Calu3 (cell line): ENCODE results near the gene TRAF4. TPM values are rescaled to one million over a fixed set of nuclear protein-coding genes. Genes with fewer than 3 reads are reported as not detected.

ENCODE experiments used
- BruUV-seq: library from RNA; stranded (reverse); fragments of 400-500 nt; replicated peaks from 2 replicates; lab custom pipeline; 2021; lab: Mats Ljungman, UMichigan
- CTCF ChIA-PET: fragments of 300-600 bp; sonication (Branson Sonifier 250); formaldehyde crosslinking; loops from one replicate; lab custom pipeline; 2022; ENCODE audit warnings: antibody characterized with exemption; lab: Charles Lee
- DNase-seq: peaks from one replicate; pipeline ENCODE4 v3.0.0; 2022
- H3K27ac Mint-ChIP-seq: one replicate; pipeline ENCODE4 v1.8.0; 2022; ENCODE audit warnings: mixed read lengths; ENCODE audit not compliant: unreplicated experiment
- H3K27me3 Mint-ChIP-seq: one replicate; pipeline ENCODE4 v1.8.0; 2022; ENCODE audit warnings: mixed read lengths; ENCODE audit not compliant: unreplicated experiment
- H3K36me3 Mint-ChIP-seq: one replicate; pipeline ENCODE4 v1.8.0; 2022; ENCODE audit warnings: mild to moderate bottlenecking, moderate library complexity, mixed read lengths; ENCODE audit not compliant: insufficient read depth, unreplicated experiment
- H3K4me1 Mint-ChIP-seq: one replicate; pipeline ENCODE4 v1.8.0; 2022; ENCODE audit warnings: mild to moderate bottlenecking, low read depth, mixed read lengths; ENCODE audit not compliant: unreplicated experiment
- H3K4me3 Mint-ChIP-seq: one replicate; pipeline ENCODE4 v1.8.0; 2022; ENCODE audit warnings: mild to moderate bottlenecking, low read depth, moderate library complexity, mixed read lengths; ENCODE audit not compliant: unreplicated experiment
- H3K9me3 Mint-ChIP-seq: one replicate; pipeline ENCODE4 v1.8.0; 2022; ENCODE audit warnings: low read depth, mixed read lengths; ENCODE audit not compliant: unreplicated experiment
- intact Hi-C: fragments of 100-400 bp; cut with micrococcal nuclease; formaldehyde crosslinking; loops from one replicate; pipeline ENCODE4 v1.10.0; 2022; ENCODE audit not compliant: unreplicated experiment
- total RNA-seq: library from RNA; stranded (reverse); gene quantifications from 2 replicates; pipeline ENCODE4 v1.2.3, GENCODE V29; 2022
- TF ChIP-seq, protein P1 (sequence below): fragments of 200-600 bp; IDR thresholded peaks from one replicate; pipeline ENCODE4 v1.8.0; 2022; ENCODE audit warnings: antibody characterized with exemption; ENCODE audit not compliant: unreplicated experiment

TRAF4 gene
- total RNA-seq, 1 experiment from 2014 or later = 201 TPM

GRCh38 chr17:28751600-28752366 lies 8.0 kb downstream of the TRAF4 start:
- CTCF ChIA-PET = interaction anchor here (0.7 to 9.1 kb wide), 3 partner anchors 12 to 79 kb away, joined by 4 to 228 read pairs (median 5); partner anchors contain the start of genes NEK8 and TLCD1
- Mint-ChIP-seq H3K27ac (no peak overlapping the region), H3K27me3 (no peaks in the 10 kb centered on the region), H3K9me3 (no peaks in the 10 kb centered on the region), H3K4me3 (no peak overlapping the region), H3K4me1 (peaks cover 33% of the 10 kb centered on the region), H3K36me3 (peaks cover 93% of the 10 kb centered on the region)
- BruUV-seq = no TSS peak
- TF ChIP-seq, protein P1, sequence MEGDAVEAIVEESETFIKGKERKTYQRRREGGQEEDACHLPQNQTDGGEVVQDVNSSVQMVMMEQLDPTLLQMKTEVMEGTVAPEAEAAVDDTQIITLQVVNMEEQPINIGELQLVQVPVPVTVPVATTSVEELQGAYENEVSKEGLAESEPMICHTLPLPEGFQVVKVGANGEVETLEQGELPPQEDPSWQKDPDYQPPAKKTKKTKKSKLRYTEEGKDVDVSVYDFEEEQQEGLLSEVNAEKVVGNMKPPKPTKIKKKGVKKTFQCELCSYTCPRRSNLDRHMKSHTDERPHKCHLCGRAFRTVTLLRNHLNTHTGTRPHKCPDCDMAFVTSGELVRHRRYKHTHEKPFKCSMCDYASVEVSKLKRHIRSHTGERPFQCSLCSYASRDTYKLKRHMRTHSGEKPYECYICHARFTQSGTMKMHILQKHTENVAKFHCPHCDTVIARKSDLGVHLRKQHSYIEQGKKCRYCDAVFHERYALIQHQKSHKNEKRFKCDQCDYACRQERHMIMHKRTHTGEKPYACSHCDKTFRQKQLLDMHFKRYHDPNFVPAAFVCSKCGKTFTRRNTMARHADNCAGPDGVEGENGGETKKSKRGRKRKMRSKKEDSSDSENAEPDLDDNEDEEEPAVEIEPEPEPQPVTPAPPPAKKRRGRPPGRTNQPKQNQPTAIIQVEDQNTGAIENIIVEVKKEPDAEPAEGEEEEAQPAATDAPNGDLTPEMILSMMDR = no peak
- intact Hi-C loops = no loop called here
- no peak for DNase-seq

- H3K27me3 Mint-ChIP-seq = no peaks in the 10 kb centered on the region
- H3K36me3 Mint-ChIP-seq = peaks cover 88% of the 10 kb centered on the region
- no peaks in the 10 kb centered on the region for H3K9me3 Mint-ChIP-seq
- no peak overlapping the region for H3K4me3 Mint-ChIP-seq
- CTCF ChIA-PET = no interaction called here
- TF ChIP-seq, protein P1 = no peak
- H3K27ac Mint-ChIP-seq = peak overlapping the region; percentile 81
- DNase-seq = no peak
- peaks cover 13% of the 10 kb centered on the region for H3K4me1 Mint-ChIP-seq
- intact Hi-C loops = no loop called here
- BruUV-seq = no TSS peak
These were observed 11.7 kb downstream of the TRAF4 start for GRCh38 chr17:28755486-28755885.

GRCh38 chr17:28756049-28756804 lies 12.4 kb downstream of the TRAF4 start:
- CTCF ChIA-PET = no interaction called here
- H3K4me1 Mint-ChIP-seq = peaks cover 14% of the 10 kb centered on the region
- no TSS peak for BruUV-seq
- peaks cover 86% of the 10 kb centered on the region for H3K36me3 Mint-ChIP-seq
- TF ChIP-seq, protein P1 = no peak
- H3K4me3 Mint-ChIP-seq = no peak overlapping the region
- intact Hi-C loops = no loop called here
- peak overlapping the region; percentile 81 for H3K27ac Mint-ChIP-seq
- no peaks in the 10 kb centered on the region for H3K27me3 Mint-ChIP-seq
- H3K9me3 Mint-ChIP-seq = no peaks in the 10 kb centered on the region
- DNase-seq = no peak

- Mint-ChIP-seq H3K9me3 (no peaks in the 10 kb centered on the region), H3K27ac (no peak overlapping the region), H3K4me1 (peaks cover 22% of the 10 kb centered on the region), H3K36me3 (peaks cover 83% of the 10 kb centered on the region), H3K27me3 (no peaks in the 10 kb centered on the region), H3K4me3 (no peak overlapping the region)
- intact Hi-C loops = no loop called here
- TF ChIP-seq, protein P1 = no peak
- no peak for DNase-seq
- CTCF ChIA-PET = no interaction called here
- BruUV-seq = no TSS peak
These were observed 14.8 kb downstream of the TRAF4 start for GRCh38 chr17:28758411-28759121.
